ENCODE data around the gene TMCO1.
"Not testable (repeated sequence)": the region's sequence is repeated elsewhere in the genome, so short reads cannot be mapped to it uniquely, and the experiment has no call there.

TMCO1 gene

GRCh38 chr1:165683848-165684485 lies 84.7 kb downstream of the TMCO1 start:
- Histone ChIP-seq H3K9me3 (ENCODE audit: insufficient read depth, low read depth, low read length) (no peaks in the 10 kb centered on the region), H3K27me3 (ENCODE audit: insufficient read depth, low read length, poor library complexity, severe bottlenecking) (no peaks in the 10 kb centered on the region), H4K20me1 (ENCODE audit: insufficient read depth, low read length, poor library complexity, severe bottlenecking) (peaks cover 22% of the 10 kb centered on the region), H3K4me1 (ENCODE audit: insufficient read depth, low read length, poor library complexity, severe bottlenecking) (peaks cover 17% of the 10 kb centered on the region), H3K4me3 (ENCODE audit: low read length, poor library complexity, severe bottlenecking) (no peak overlapping the region), H3K36me3 (ENCODE audit: insufficient read depth, low read length) (peaks cover 58% of the 10 kb centered on the region), H3K9me2 (replicated peaks; ENCODE audit: low read depth, low read length) (no peaks in the 10 kb centered on the region), H3K4me2 (ENCODE audit: low read depth, low read length, poor library complexity, severe bottlenecking) (no peak overlapping the region), H3K79me2 (ENCODE audit: insufficient read depth, low read length) (peaks cover 64% of the 10 kb centered on the region), H3K9ac (ENCODE audit: low read depth, low read length, poor library complexity, severe bottlenecking) (no peak overlapping the region), H2AFZ (ENCODE audit: low read length) (no peak overlapping the region), H3F3A (ENCODE audit: low read depth) (no peaks in the 10 kb centered on the region)
- TF ChIP-seq EZH2phosphoT487 (IDR thresholded peaks at IDR 0.05; ENCODE audit: borderline replicate concordance), result no peak
- TF ChIP-seq CTCF (conservative IDR thresholded peaks at IDR 0.05; ENCODE audit: low read length), result no peak

GRCh38 chr1:165680773-165681172 lies 87.9 kb downstream of the TMCO1 start:
- H2AFZ ChIP-seq (ENCODE audit: low read length); H3F3A ChIP-seq (ENCODE audit: low read depth); H4K20me1 ChIP-seq (ENCODE audit: insufficient read depth, low read length, poor library complexity, severe bottlenecking); H3K4me2 ChIP-seq (ENCODE audit: low read depth, low read length, poor library complexity, severe bottlenecking); H3K9me3 ChIP-seq (ENCODE audit: insufficient read depth, low read depth, low read length); H3K4me1 ChIP-seq (ENCODE audit: insufficient read depth, low read length, poor library complexity, severe bottlenecking); H3K4me3 ChIP-seq (ENCODE audit: low read length, poor library complexity, severe bottlenecking); H3K27me3 ChIP-seq (ENCODE audit: insufficient read depth, low read length, poor library complexity, severe bottlenecking); H3K9me2 ChIP-seq (replicated peaks; ENCODE audit: low read depth, low read length); H3K9ac ChIP-seq (ENCODE audit: low read depth, low read length, poor library complexity, severe bottlenecking): not testable (repeated sequence)
- peaks cover 77% of the 10 kb centered on the region for H3K36me3 ChIP-seq (ENCODE audit: insufficient read depth, low read length)
- peaks cover 32% of the 10 kb centered on the region for H3K79me2 ChIP-seq (ENCODE audit: insufficient read depth, low read length)

- Histone ChIP-seq H2AFZ (ENCODE audit: low read length) (no peak overlapping the region), H3K79me2 (ENCODE audit: insufficient read depth, low read length) (peaks cover 27% of the 10 kb centered on the region), H3K36me3 (ENCODE audit: insufficient read depth, low read length) (peaks cover 77% of the 10 kb centered on the region), H3K4me3 (ENCODE audit: low read length, poor library complexity, severe bottlenecking) (no peak overlapping the region), H3K9me3 (ENCODE audit: insufficient read depth, low read depth, low read length) (no peaks in the 10 kb centered on the region), H3K9ac (ENCODE audit: low read depth, low read length, poor library complexity, severe bottlenecking) (no peak overlapping the region), H3K4me2 (ENCODE audit: low read depth, low read length, poor library complexity, severe bottlenecking) (no peak overlapping the region), H3K27me3 (ENCODE audit: insufficient read depth, low read length, poor library complexity, severe bottlenecking) (no peaks in the 10 kb centered on the region), H4K20me1 (ENCODE audit: insufficient read depth, low read length, poor library complexity, severe bottlenecking) (no peaks in the 10 kb centered on the region), H3F3A (ENCODE audit: low read depth) (no peaks in the 10 kb centered on the region), H3K9me2 (replicated peaks; ENCODE audit: low read depth, low read length) (no peaks in the 10 kb centered on the region), H3K4me1 (ENCODE audit: insufficient read depth, low read length, poor library complexity, severe bottlenecking) (no peaks in the 10 kb centered on the region)
- TF ChIP-seq EZH2phosphoT487 (IDR thresholded peaks at IDR 0.05; ENCODE audit: borderline replicate concordance) (no peak), CTCF (conservative IDR thresholded peaks at IDR 0.05; ENCODE audit: low read length) (no peak)
Measured at GRCh38 chr1:165680303-165680702, 88.4 kb downstream of the TMCO1 start.

All from Loucy (cell line).